Activated CD8-positive, alpha-beta T cell treated with anti-CD3 and anti-CD28 coated beads, Interleukin-2, amount 10 ng/mL, durations not matched to agents 7 days and 5 days (primary cell): ENCODE results near the gene C6orf62. TPM values are rescaled to one million over a fixed set of nuclear protein-coding genes. Genes with fewer than 3 reads are reported as not detected.
"Not testable (repeated sequence)": the region's sequence is repeated elsewhere in the genome, so short reads cannot be mapped to it uniquely, and the experiment has no call there.

Source experiments
- ATAC-seq: fragments of 150-1000 bp; cut with Tn5 transposase; one replicate; pipeline ENCODE4 v1.10.0; 2021; ENCODE audit warnings: moderate library complexity
- CTCF ChIA-PET: fragments of 350-600 bp; sonication (Branson Sonifier 250); formaldehyde crosslinking; loops from one replicate; lab custom pipeline; 2021; ENCODE audit warnings: antibody characterized with exemption; lab: Charles Lee
- POLR2A ChIA-PET: fragments of 350-600 bp; sonication (Branson Sonifier 250); formaldehyde crosslinking; loops from one replicate; lab custom pipeline; 2021; ENCODE audit warnings: antibody characterized with exemption; lab: Charles Lee
- DNase-seq: peaks from one replicate; pipeline ENCODE4 v3.0.0-alpha.2; 2020
- H3K27ac Mint-ChIP-seq: one replicate; pipeline ENCODE4 v1.8.0; 2021; ENCODE audit warnings: mild to moderate bottlenecking, mixed read lengths
- H3K27me3 Mint-ChIP-seq: one replicate; pipeline ENCODE4 v1.8.0; 2021; ENCODE audit warnings: low read depth, mixed read lengths
- H3K36me3 Mint-ChIP-seq: one replicate; pipeline ENCODE4 v1.8.0; 2021; ENCODE audit warnings: low read depth, mixed read lengths
- H3K4me1 Mint-ChIP-seq: one replicate; pipeline ENCODE4 v1.8.0; 2021; ENCODE audit warnings: low read depth, mixed read lengths
- H3K4me3 Mint-ChIP-seq: one replicate; pipeline ENCODE4 v1.8.0; 2021; ENCODE audit warnings: mild to moderate bottlenecking, mixed read lengths
- H3K9me3 Mint-ChIP-seq: one replicate; pipeline ENCODE4 v1.8.0; 2022; ENCODE audit warnings: mixed read lengths; ENCODE audit not compliant: insufficient read depth
- total RNA-seq, 2 experiments: library from RNA; stranded (reverse); gene quantifications; one replicate each; pipeline ENCODE4 v1.2.3, GENCODE V29; 2021

The C6orf62 gene
- total RNA-seq, 2 experiments from 2014 or later, result 121 to 128 TPM

DNA sequence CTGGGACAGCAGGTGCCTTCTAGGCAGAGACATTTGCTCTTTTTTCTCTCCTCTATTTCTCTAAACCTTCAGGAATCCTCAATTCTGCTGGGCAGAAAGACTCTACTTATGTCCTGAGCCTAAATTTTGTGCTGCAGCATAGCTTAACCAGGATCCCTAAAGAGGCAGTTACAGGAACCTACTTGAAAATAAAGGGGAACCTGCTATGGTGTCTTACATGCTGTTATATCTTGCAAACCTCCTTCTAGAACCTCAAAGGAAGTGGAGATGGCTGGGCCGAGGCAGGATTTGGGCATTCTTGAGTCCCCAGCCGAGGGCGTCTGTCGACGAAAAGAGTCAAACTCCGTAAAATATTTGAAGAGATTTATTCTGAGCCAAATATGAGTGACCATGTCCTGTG is 38.7 kb upstream of the C6orf62 start:
- peaks cover 2% of the 10 kb centered on the region for H3K36me3 Mint-ChIP-seq
- H3K9me3 Mint-ChIP-seq, result peaks cover 4% of the 10 kb centered on the region
- no peak for ATAC-seq
- H3K27ac Mint-ChIP-seq, result no peak overlapping the region
- no peak overlapping the region for H3K4me3 Mint-ChIP-seq
- peaks cover 5% of the 10 kb centered on the region for H3K4me1 Mint-ChIP-seq
- peaks cover 1% of the 10 kb centered on the region for H3K27me3 Mint-ChIP-seq
- ChIA-PET CTCF (interaction anchor here (1.6 to 1.7 kb wide), 2 partner anchors 14 to 50 kb away, joined by 4 to 5 read pairs; no protein-coding TSS in a partner anchor), POLR2A (no interaction called here)
- DNase-seq, result no peak

DNA sequence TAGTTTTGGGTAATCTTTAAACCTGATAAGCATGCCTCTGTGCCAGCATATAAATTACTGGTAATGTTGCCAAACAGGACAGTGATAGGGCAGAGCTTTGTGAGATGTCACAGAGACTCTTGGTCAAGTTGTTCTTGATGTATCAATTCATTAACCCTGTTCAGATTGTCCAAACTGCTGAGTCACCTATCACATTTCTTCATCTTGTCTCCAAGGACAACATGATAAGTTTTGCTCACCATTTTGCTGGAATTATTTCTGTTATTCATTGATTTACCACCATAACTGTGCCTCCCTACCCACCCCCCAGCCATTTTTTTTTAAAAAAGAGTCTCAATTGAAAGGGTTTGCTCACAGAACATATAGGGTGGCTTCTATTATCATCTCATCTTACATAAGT is 36.3 kb upstream of the C6orf62 start:
- H3K27ac Mint-ChIP-seq, result no peak overlapping the region
- peaks cover 14% of the 10 kb centered on the region for H3K27me3 Mint-ChIP-seq
- H3K36me3 Mint-ChIP-seq, result peaks cover 2% of the 10 kb centered on the region
- no peak for DNase-seq
- H3K4me1 Mint-ChIP-seq, result no peaks in the 10 kb centered on the region
- POLR2A ChIA-PET, result no interaction called here
- CTCF ChIA-PET, result interaction anchor here (1.5 kb wide), 1 partner anchor 174 kb away, joined by 3 read pairs; no protein-coding TSS in a partner anchor
- H3K9me3 Mint-ChIP-seq, result peaks cover 4% of the 10 kb centered on the region
- ATAC-seq, result no peak
- H3K4me3 Mint-ChIP-seq, result no peak overlapping the region

DNA sequence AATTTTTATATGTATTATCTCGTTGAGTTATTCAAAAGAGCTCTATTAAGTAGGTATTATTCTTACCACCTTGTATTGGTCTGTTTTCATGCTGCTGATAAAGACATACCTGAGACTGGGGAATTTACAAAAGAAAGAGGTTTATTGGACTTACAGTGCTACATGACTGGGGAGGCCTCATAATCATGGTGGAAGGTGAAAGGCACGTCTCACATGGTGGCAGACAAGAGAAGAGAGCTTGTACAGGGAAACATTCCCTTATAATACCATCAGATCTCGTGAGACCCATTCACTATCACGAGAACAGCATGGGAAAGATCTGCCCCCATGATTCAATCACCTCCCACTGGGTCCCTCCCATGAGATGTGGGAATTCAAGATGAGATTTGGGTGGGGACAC is 35.4 kb upstream of the C6orf62 start:
- H3K27ac Mint-ChIP-seq, H3K36me3 Mint-ChIP-seq, H3K4me1 Mint-ChIP-seq, POLR2A ChIA-PET, ATAC-seq, DNase-seq, H3K9me3 Mint-ChIP-seq, H3K4me3 Mint-ChIP-seq: not testable (repeated sequence)
- peaks cover 14% of the 10 kb centered on the region for H3K27me3 Mint-ChIP-seq
- CTCF ChIA-PET, result interaction anchor here (0.6 to 1.2 kb wide), 3 partner anchors 11 to 260 kb away, joined by 3 to 4 read pairs (median 3); no protein-coding TSS in a partner anchor

DNA sequence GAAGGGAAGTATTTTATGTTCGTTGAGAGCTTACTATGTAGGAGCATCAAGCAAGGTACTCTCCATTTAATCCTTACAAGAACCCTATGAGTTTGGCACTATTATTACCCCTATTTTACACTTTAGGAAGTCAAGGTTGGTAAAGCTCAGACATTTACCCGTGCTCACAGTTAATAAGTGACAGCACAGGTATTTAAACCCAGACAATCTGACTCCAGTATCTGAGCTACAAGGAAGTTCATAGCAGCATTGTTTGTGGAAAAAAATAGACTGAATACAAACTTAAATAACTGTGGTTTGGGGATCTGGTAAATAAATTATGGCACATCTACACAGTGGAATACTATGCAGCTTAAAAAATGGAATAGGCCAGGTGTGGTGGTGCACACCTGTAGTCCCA is 34.6 kb upstream of the C6orf62 start:
- no peak for ATAC-seq
- POLR2A ChIA-PET, result no interaction called here
- Mint-ChIP-seq H3K4me3 (no peak overlapping the region), H3K27ac (no peak overlapping the region), H3K27me3 (peaks cover 22% of the 10 kb centered on the region), H3K9me3 (peaks cover 4% of the 10 kb centered on the region), H3K4me1 (no peaks in the 10 kb centered on the region), H3K36me3 (peaks cover 2% of the 10 kb centered on the region)
- DNase-seq, result no peak
- CTCF ChIA-PET, result interaction anchor here (0.6 to 1.2 kb wide), 3 partner anchors 11 to 260 kb away, joined by 3 to 4 read pairs (median 3); no protein-coding TSS in a partner anchor

DNA sequence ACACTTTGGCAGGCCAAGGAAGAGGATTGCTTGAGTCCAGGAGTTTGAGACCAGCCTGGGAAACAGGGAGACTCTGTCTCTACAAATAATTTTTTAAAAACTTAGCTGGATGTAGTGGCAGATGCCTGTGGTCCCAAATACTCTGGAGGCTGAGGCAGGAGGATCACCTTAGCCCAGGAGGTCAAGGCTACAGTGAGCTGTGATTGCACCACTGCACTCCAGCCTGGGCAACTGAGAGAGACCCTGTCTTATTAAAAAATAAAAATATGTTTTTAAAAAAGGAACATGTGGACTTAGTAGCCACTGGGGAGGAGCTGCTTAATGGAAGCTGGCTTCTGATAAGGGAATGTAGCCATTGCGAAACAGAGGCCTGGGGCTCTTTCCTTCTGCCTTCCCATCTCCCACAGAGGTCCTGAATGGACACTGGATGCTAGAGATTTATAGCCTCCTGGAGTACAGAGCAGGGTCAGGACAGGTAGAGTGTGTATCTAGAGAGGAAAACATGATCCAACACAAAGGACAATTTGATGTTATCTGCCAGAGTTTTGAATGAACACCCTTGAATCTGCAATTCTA is 34.1 kb upstream of the C6orf62 start:
- peaks cover 4% of the 10 kb centered on the region for H3K9me3 Mint-ChIP-seq
- peaks cover 24% of the 10 kb centered on the region for H3K27me3 Mint-ChIP-seq
- ChIA-PET POLR2A (no interaction called here), CTCF (interaction anchor here (1.2 kb wide), 1 partner anchor 15 kb away, joined by 4 read pairs; no protein-coding TSS in a partner anchor)
- H3K4me1 Mint-ChIP-seq, result no peaks in the 10 kb centered on the region
- no peak for DNase-seq
- no peak for ATAC-seq
- H3K27ac Mint-ChIP-seq, result no peak overlapping the region
- peaks cover 2% of the 10 kb centered on the region for H3K36me3 Mint-ChIP-seq
- no peak overlapping the region for H3K4me3 Mint-ChIP-seq

DNA sequence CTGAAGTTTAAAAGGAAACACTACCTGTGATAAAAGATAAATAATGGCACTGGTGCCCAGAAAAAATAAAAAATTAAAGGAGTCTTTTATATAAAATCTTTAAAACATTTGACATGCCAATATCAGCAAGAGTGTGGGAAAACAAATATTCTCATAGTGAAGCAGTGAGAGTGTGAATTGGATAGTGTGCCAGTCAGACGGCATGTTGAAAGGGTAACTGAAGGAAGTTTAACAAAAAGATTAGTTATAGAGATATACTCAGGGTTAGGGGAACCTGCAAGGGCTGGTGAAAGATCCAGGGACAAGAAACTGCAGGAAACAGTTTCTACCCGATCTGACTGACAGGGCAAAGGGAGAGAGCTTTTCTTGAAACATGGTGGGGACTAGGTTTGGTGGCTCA is 33.5 kb upstream of the C6orf62 start:
- Mint-ChIP-seq H3K36me3 (peaks cover 2% of the 10 kb centered on the region), H3K9me3 (peaks cover 4% of the 10 kb centered on the region), H3K4me3 (no peak overlapping the region), H3K4me1 (no peaks in the 10 kb centered on the region), H3K27ac (no peak overlapping the region), H3K27me3 (peaks cover 25% of the 10 kb centered on the region)
- POLR2A ChIA-PET, result no interaction called here
- CTCF ChIA-PET, result no interaction called here
- no peak for DNase-seq
- ATAC-seq, result no peak

DNA sequence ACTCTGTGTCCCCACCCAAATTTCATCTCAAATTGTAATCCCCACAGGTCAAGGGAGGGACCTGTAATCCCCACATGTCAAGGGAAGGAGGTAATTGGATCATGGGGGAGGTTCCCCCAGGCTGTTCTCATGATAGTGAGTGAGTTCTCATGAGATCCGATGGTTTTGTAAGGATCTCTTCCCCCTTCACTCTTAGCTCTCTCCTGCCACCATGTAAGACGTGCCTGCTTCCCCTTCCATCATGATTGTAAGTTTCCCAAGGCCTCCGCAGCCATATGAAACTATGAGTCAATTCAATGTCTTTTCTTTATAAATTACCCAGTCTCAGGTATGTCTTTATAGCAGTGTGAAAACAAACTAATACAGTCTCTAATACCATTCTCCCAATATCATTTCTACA is 31.9 kb upstream of the C6orf62 start:
- H3K4me1 Mint-ChIP-seq, H3K4me3 Mint-ChIP-seq, H3K27ac Mint-ChIP-seq, ATAC-seq, DNase-seq, POLR2A ChIA-PET, H3K9me3 Mint-ChIP-seq, H3K36me3 Mint-ChIP-seq, CTCF ChIA-PET: not testable (repeated sequence)
- H3K27me3 Mint-ChIP-seq, result peaks cover 25% of the 10 kb centered on the region

DNA sequence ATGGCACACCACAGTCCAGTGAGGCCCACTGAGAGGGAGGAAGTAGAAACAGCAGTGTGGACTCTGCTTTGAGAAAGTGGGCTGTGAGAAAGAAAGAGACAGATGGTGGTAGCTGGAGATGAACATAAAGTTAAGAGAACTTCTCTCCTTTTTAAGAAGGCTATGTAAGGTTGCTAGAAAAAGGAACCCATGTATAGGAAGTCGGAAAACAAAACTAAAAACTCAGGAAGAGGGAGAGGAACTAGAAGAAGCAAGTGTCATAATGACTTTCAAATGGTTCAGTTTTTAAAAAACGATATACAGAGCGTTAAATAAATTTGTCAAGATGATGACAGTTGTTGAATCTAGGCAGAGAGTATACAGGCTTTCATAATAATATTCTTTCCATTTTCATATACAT is 30.3 kb upstream of the C6orf62 start:
- ChIA-PET POLR2A (no interaction called here), CTCF (interaction anchor here (1.7 kb wide), 1 partner anchor 168 kb away, joined by 5 read pairs; no protein-coding TSS in a partner anchor)
- H3K4me1 Mint-ChIP-seq, result no peaks in the 10 kb centered on the region
- H3K27me3 Mint-ChIP-seq, result peaks cover 25% of the 10 kb centered on the region
- peaks cover 3% of the 10 kb centered on the region for H3K9me3 Mint-ChIP-seq
- ATAC-seq (no peak), DNase-seq (no peak)
- no peak overlapping the region for H3K4me3 Mint-ChIP-seq
- H3K27ac Mint-ChIP-seq, result no peak overlapping the region
- peaks cover 2% of the 10 kb centered on the region for H3K36me3 Mint-ChIP-seq

DNA sequence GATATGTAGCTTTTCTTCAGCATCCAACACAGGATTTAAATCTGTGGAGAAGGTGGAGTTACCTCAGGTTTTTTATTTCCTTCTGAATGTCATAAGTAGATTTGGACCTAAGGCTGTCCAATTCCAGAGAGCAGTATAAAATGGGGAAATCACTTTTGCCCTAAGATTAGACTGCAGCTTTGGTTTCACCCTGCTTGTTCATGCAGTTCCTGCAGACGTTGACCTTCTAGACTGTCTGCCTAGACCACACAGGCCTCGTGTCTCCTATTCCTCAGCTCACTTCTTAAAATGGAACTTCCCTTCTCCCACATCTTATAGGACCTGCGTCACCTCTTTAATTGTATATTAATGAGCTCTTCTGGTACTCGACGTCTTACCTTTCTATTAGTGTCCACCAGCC is 26.0 kb upstream of the C6orf62 start:
- CTCF ChIA-PET, result interaction anchor here (0.6 kb wide), 1 partner anchor 23 kb away, joined by 3 read pairs; no protein-coding TSS in a partner anchor
- peaks cover 3% of the 10 kb centered on the region for H3K9me3 Mint-ChIP-seq

DNA sequence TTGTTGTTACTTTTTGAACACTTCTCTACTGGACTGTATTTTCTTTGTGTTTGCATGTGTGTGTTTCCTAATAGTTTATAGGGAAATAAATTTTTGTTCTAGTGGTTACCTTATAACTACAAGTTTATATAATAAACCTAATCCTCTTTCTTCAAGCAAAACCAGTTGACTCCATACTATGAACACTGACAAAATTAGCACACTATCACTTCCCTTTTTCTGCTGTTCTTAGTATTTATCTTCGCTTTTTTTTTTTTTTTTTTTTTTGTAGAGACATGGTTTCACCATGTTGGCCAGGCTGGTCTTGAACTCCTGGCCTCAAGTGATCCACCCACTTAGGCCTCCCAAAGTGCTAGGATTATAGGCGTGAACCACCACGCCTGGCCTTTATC is 25.0 kb upstream of the C6orf62 start:
- H3K27ac Mint-ChIP-seq, result no peak overlapping the region
- POLR2A ChIA-PET, result interaction anchor here (0.6 kb wide), 1 partner anchor 40 kb away, joined by 3 read pairs; no protein-coding TSS in a partner anchor
- no peak for ATAC-seq
- peaks cover 3% of the 10 kb centered on the region for H3K9me3 Mint-ChIP-seq
- peaks cover 14% of the 10 kb centered on the region for H3K4me1 Mint-ChIP-seq
- H3K36me3 Mint-ChIP-seq, result no peaks in the 10 kb centered on the region
- CTCF ChIA-PET, result interaction anchor here (0.9 to 1.1 kb wide), 2 partner anchors 15 to 313 kb away, joined by 3 to 5 read pairs; no protein-coding TSS in a partner anchor
- no peak for DNase-seq
- no peak overlapping the region for H3K4me3 Mint-ChIP-seq
- H3K27me3 Mint-ChIP-seq, result peaks cover 6% of the 10 kb centered on the region

More for the DNA sequence above, 26.0 kb upstream of the C6orf62 start:
- H3K4me3 Mint-ChIP-seq, result no peak overlapping the region
- peaks cover 11% of the 10 kb centered on the region for H3K27me3 Mint-ChIP-seq
- H3K4me1 Mint-ChIP-seq, result peaks cover 14% of the 10 kb centered on the region
- no peaks in the 10 kb centered on the region for H3K36me3 Mint-ChIP-seq
- POLR2A ChIA-PET, result interaction anchor here (0.6 kb wide), 1 partner anchor 14 kb away, joined by 3 read pairs; no protein-coding TSS in a partner anchor
- no peak for DNase-seq
- no peak for ATAC-seq
- H3K27ac Mint-ChIP-seq, result no peak overlapping the region

DNA sequence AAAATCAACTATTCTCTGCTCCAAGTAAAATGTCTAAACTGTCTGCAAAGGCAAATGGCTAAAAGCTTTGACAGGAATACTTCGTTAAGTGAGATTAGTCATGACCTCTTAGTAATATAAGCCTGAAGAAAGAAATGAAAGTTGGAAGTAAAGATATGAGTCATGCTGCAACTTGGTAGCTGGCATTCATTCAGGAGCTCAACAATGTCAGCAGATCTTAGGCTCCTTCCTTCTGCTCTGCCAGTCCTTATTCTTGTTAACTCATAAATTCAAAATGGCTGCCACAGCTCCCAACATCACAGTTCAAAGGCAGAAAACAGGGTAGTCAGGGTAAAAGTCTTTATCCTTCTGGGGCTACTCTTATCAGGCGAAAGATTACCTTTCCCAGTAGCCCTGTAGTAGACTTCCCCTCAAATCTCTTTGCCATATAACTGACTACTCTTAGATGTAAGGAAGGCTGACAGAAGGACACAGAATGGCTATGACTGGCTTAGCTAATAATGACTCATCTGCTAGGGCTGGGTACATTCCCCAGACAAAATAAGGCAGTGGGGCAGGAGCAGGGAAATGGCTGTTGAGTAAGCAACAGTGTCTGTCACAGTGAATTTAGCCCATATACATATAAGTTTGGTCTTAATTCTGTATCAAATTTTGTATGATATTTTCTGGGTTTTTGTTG is 24.4 kb upstream of the C6orf62 start:
- no peak overlapping the region for H3K27ac Mint-ChIP-seq
- ChIA-PET CTCF (interaction anchor here (0.7 to 1.2 kb wide), 5 partner anchors 11 to 313 kb away, joined by 3 to 5 read pairs (median 3); no protein-coding TSS in a partner anchor), POLR2A (interaction anchor here (1.1 to 1.3 kb wide), 2 partner anchors 22 to 32 kb away, joined by 4 read pairs; no protein-coding TSS in a partner anchor)
- no peaks in the 10 kb centered on the region for H3K36me3 Mint-ChIP-seq
- DNase-seq (no peak), ATAC-seq (peak; percentile 49)
- no peak overlapping the region for H3K4me3 Mint-ChIP-seq
- H3K4me1 Mint-ChIP-seq, result peaks cover 14% of the 10 kb centered on the region
- peaks cover 3% of the 10 kb centered on the region for H3K27me3 Mint-ChIP-seq
- H3K9me3 Mint-ChIP-seq, result peaks cover 3% of the 10 kb centered on the region
